Activated naive CD8-positive, alpha-beta T cell (primary cell): Measurements from ENCODE around the gene SLC9A9.
"Not testable (repeated sequence)": the region's sequence is repeated elsewhere in the genome, so short reads cannot be mapped to it uniquely, and the experiment has no call there.

Experiments
- H3K27ac Mint-ChIP-seq: one replicate; pipeline ENCODE4 v1.8.0; 2021; ENCODE audit warnings: mixed read lengths
- H3K27me3 Mint-ChIP-seq: one replicate; pipeline ENCODE4 v1.8.0; 2021; ENCODE audit warnings: mixed read lengths
- H3K36me3 Mint-ChIP-seq: one replicate; pipeline ENCODE4 v1.8.0; 2021; ENCODE audit warnings: mixed read lengths
- H3K4me1 Mint-ChIP-seq: one replicate; pipeline ENCODE4 v1.8.0; 2021; ENCODE audit warnings: low read depth, mixed read lengths
- H3K4me3 Mint-ChIP-seq: one replicate; pipeline ENCODE4 v1.8.0; 2021; ENCODE audit warnings: mild to moderate bottlenecking, mixed read lengths
- H3K9me3 Mint-ChIP-seq: one replicate; pipeline ENCODE4 v1.8.0; 2021; ENCODE audit warnings: low read depth, mixed read lengths

Gene SLC9A9

DNA sequence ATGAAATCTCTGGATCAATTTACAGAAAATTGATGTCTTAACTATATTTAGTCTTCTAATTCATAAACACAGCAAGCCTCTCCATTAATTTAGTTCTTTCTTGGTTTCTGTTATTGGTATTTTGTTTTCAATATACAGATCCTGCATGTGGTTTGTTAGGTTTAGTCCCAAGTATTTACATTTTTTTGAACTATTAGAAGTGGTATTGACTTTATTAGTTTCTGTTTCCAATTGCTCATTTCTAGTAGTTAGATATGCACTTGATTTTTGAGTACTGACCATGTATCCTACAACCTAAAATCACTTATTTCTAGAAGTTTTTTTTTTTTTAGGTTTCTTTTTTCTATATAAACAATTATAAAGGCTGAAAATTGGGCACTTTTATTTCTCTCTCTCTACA is 392.8 kb downstream of the SLC9A9 start:
- H3K4me1 Mint-ChIP-seq = no peaks in the 10 kb centered on the region
- peaks cover 14% of the 10 kb centered on the region for H3K36me3 Mint-ChIP-seq
- H3K27me3 Mint-ChIP-seq = no peaks in the 10 kb centered on the region
- H3K27ac Mint-ChIP-seq = no peak overlapping the region
- H3K4me3 Mint-ChIP-seq = no peak overlapping the region
- no peaks in the 10 kb centered on the region for H3K9me3 Mint-ChIP-seq

DNA sequence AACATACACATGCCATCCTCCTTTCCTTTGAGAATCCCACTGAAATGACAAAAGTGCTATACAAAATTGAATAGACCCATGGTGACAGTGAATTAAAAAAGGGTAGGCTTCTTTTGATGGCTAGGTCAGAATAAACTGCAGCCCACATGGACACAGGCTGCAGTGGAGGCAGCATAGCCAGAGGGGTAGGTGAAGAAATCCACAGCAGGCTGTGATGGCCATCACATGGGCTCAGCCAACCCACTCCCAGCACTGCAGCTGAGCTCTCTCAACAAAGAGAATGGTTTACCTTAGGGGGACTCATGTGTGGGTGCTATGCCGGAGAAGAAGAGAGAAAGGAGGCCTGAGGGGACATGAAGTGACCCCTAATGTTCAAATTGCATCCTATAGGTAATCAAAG is 397.6 kb downstream of the SLC9A9 start:
- H3K4me3 Mint-ChIP-seq = no peak overlapping the region
- H3K9me3 Mint-ChIP-seq = no peaks in the 10 kb centered on the region
- H3K27me3 Mint-ChIP-seq = no peaks in the 10 kb centered on the region
- peaks cover under 1% of the 10 kb centered on the region for H3K36me3 Mint-ChIP-seq
- peaks cover 2% of the 10 kb centered on the region for H3K4me1 Mint-ChIP-seq
- no peak overlapping the region for H3K27ac Mint-ChIP-seq

DNA sequence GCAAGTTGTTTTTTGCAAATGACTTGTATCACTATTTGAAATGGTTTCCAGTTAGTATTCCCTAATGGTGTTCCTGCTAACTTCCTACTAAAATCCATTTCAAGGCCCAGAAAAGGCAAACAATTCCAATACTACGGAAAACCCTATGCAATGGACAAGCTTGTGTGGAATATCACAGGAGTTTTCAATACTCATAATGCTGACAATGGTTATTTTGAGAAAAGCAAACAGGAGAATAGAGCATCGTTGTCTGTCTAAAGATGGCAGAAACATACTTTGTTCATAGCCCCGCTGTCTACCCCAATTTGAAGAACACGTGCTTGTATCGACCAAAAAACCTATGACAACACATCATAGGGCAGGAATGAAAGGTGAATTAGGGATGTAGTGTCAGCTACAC is 400.8 kb downstream of the SLC9A9 start:
- no peaks in the 10 kb centered on the region for H3K27me3 Mint-ChIP-seq
- H3K36me3 Mint-ChIP-seq = peaks cover 7% of the 10 kb centered on the region
- H3K4me1 Mint-ChIP-seq = peaks cover 31% of the 10 kb centered on the region
- H3K4me3 Mint-ChIP-seq = no peak overlapping the region
- H3K27ac Mint-ChIP-seq = no peak overlapping the region
- no peaks in the 10 kb centered on the region for H3K9me3 Mint-ChIP-seq

DNA sequence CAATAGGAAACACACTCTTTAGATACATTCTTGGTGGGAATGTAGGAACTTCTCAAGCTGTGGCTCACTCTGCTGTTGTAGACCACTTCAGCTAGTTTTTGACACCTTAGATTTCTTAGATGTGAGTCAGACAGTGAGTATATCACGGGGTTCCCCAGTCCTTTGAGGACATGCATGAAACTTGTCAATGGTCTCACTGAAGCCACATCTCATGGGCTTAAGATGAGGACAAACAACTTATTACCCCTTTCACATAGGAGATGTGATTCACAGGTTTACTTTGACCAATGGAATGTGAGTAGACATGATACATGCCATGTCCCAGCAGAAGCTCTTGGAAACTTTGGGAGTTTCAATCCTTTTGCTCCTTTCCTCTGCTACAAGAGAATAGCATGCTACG is 403.1 kb downstream of the SLC9A9 start:
- peaks cover 11% of the 10 kb centered on the region for H3K36me3 Mint-ChIP-seq
- peaks cover 31% of the 10 kb centered on the region for H3K4me1 Mint-ChIP-seq
- H3K4me3 Mint-ChIP-seq = peak overlapping the region; percentile 6
- H3K9me3 Mint-ChIP-seq = no peaks in the 10 kb centered on the region
- H3K27ac Mint-ChIP-seq = peak overlapping the region; percentile 75
- H3K27me3 Mint-ChIP-seq = no peaks in the 10 kb centered on the region

DNA sequence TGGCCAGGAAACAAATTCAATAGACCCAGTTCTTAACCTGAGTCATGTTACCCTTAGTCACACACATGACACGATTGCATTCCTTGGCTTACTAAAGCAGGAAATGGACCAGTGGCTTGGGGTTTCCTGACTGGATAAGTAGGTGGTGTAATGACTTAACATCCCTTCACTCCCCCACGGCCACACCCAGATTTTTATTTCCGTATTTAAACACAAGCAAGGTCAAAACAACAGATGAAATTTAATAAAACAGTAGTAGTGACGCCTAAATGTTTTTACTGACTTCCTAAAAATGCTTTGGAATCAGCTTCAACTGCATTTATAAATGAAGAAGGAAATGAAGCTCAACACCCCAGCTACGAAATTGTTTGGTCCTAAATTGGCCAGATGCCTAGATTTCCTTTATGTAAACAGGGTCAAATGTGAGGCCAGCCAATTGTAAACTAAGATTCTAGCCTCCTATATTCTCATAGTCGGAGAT is 404.4 kb downstream of the SLC9A9 start:
- no peaks in the 10 kb centered on the region for H3K9me3 Mint-ChIP-seq
- peaks cover 11% of the 10 kb centered on the region for H3K36me3 Mint-ChIP-seq
- peak overlapping the region; percentile 51 for H3K4me3 Mint-ChIP-seq
- peaks cover 31% of the 10 kb centered on the region for H3K4me1 Mint-ChIP-seq
- H3K27ac Mint-ChIP-seq = peak overlapping the region; percentile 75
- H3K27me3 Mint-ChIP-seq = no peaks in the 10 kb centered on the region

DNA sequence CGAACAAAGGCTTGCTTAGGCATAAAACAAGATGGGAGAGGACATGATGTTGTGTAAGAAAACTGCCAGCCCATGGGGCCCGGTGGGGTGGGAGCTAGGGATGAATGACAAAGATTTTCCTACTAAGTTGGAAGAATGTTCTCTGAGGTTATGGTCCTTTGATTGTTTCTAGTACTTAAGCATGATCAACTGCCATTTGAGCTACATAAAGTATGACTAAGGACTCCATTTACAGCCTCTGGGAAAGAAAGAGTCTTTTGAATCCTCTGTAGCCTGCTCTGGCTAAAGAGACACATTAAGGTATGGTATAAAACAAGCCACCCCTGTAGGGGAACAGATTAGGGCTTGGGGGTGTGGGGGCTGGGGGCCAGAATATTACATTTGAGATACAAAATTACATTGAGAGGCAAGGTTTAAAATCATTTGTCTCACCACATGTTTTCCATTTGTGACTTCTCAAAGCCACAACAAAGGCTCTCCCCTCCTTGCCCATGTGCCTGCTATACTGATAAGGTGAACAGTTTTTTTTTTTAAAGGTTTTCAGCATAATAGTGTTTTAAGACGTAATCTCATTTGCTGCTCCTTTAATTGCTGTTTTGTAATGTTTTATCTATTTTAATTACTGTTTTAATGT is 405.3 kb downstream of the SLC9A9 start:
- no peaks in the 10 kb centered on the region for H3K9me3 Mint-ChIP-seq
- no peaks in the 10 kb centered on the region for H3K27me3 Mint-ChIP-seq
- H3K4me3 Mint-ChIP-seq = peak overlapping the region; percentile 51
- peaks cover 11% of the 10 kb centered on the region for H3K36me3 Mint-ChIP-seq
- H3K27ac Mint-ChIP-seq = peak overlapping the region; percentile 75
- peaks cover 31% of the 10 kb centered on the region for H3K4me1 Mint-ChIP-seq

DNA sequence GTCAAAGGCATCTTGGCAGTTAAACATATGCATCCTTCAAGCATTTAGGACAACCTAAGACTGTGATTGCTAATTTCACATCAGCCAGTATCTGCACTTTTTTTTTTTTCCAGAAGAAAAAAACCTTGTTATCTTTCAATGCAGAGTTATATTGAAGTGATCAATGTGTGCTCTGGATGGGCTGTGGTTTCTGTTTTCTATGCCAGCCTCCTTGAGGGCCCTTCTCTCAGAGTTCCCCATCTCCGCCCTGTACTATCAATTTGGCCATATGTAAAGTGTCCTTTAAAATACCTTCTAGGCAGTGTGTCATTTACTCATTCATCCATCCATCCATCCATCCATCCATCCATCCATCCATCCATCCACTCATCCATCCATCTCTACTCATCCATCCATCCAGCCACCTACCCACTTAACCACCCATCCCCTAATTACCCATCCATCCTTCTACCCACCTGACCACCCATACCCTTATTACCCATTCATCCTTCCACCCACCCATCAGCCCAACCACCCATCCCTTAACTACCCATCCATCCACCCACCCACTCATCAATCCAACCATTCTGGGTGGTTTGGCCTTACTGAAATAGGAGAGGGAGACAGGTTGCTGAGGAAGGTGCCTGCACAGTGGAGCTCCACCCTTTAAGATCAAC is 406.6 kb downstream of the SLC9A9 start:
- Mint-ChIP-seq H3K4me3 (no peak overlapping the region), H3K27ac (no peak overlapping the region), H3K27me3 (no peaks in the 10 kb centered on the region), H3K4me1 (peaks cover 31% of the 10 kb centered on the region), H3K9me3 (no peaks in the 10 kb centered on the region), H3K36me3 (peaks cover 14% of the 10 kb centered on the region)

DNA sequence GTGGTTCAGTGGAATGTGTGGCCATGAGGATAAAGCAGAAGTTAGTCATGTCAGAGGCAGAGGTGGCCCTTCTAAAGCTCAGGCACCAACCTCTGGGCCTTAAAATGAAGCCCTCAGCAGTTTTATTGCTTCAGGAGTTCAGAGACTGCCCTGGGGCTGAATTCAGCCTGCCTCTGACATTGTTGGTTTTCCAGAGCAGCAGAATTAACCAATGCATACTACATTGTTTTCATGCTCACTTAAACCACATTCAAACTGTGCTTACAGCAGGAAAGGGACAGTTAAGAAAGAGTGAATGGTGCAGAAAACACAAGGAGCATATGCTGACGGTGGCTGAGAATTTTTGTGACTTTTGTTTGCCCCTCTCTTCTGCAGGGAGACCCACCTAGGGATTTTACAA is 408.5 kb downstream of the SLC9A9 start:
- Mint-ChIP-seq H3K27me3 (no peaks in the 10 kb centered on the region), H3K9me3 (no peaks in the 10 kb centered on the region), H3K36me3 (peaks cover 8% of the 10 kb centered on the region), H3K4me3 (no peak overlapping the region), H3K27ac (no peak overlapping the region), H3K4me1 (peaks cover 22% of the 10 kb centered on the region)

DNA sequence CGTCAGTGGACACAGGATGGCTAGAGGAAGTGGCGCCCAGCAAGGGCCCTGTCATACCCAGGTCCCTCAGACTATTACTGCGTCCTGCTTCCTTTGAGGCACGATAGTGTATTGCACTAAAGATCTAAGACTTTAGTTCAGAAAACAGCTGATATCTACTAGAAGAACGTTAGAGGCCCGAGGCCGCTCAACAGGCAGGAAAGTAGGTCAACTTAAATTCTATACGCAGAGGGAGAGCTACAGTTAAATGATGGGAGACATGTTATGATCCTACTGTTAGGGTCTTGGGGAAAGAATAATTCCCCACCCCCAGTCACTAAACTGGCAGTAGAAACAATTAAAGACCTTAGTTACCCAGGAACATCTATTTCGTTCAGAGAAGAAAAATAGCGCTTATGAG is 410.9 kb downstream of the SLC9A9 start:
- H3K27ac Mint-ChIP-seq = no peak overlapping the region
- H3K4me3 Mint-ChIP-seq = no peak overlapping the region
- no peaks in the 10 kb centered on the region for H3K4me1 Mint-ChIP-seq
- H3K36me3 Mint-ChIP-seq = peaks cover 7% of the 10 kb centered on the region
- no peaks in the 10 kb centered on the region for H3K9me3 Mint-ChIP-seq
- no peaks in the 10 kb centered on the region for H3K27me3 Mint-ChIP-seq

DNA sequence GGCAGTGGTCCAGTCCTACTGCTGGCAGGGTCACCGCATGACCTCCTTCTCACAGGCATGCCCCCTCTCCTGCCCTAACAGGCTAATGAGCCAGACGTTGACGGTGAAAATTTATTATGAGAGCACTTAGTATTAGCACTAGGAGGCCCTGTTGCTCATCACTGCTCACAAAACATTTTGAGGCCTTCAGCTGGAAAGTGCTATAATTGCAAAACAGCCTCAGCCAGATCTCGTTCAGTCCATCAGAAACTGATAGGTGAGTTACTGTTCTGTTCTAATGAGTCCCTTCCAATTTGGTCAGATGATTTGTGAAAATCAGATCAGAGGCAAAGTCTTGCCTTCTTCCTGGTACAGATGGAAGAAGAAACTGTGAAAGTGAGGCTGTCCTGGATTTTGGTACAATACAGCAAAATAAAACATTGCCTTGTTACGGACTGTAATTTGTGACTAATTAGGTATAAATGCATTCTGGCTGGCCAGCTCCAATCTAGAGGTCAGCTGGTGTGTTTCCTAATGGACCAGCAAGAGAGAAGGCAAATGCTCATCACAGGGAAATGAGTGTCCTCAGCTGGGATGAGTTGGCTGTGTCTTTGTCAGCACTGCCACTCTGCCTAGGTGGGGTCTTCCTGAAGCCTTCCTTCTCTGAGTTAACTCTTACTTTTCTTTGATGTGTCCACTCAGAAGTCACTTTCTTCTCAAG is 411.9 kb downstream of the SLC9A9 start:
- peaks cover 7% of the 10 kb centered on the region for H3K36me3 Mint-ChIP-seq
- no peaks in the 10 kb centered on the region for H3K4me1 Mint-ChIP-seq
- no peaks in the 10 kb centered on the region for H3K9me3 Mint-ChIP-seq
- H3K27me3 Mint-ChIP-seq = no peaks in the 10 kb centered on the region
- no peak overlapping the region for H3K27ac Mint-ChIP-seq
- no peak overlapping the region for H3K4me3 Mint-ChIP-seq

DNA sequence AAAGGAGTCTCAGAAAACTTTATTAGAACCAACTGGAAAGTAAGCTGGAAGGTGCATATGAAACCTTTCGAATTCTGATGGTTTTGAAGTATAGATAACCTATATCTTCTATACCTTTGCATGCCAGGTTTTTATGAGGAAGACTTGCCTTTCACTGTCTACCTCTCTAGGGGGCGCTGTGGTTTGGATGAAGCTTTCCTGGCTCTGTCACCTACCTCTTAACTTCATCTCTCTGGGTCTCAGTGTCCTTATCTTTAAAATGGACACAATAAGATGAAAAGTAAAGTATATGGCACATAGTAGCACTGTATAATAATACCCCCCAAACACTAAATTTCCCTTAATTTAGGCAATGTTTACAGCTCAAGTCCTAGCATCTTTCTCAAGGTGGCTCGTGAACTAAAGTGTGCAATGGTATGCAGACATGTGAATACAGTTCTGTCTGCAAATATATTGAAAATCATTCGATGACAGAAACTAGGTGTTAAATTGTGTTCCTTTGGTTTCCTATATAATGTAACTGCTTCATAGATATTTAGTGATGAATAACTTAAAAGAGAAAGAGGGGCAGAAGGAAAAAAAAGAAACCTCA is 414.4 kb downstream of the SLC9A9 start:
- no peak overlapping the region for H3K27ac Mint-ChIP-seq
- H3K4me1 Mint-ChIP-seq = no peaks in the 10 kb centered on the region
- no peaks in the 10 kb centered on the region for H3K9me3 Mint-ChIP-seq
- H3K27me3 Mint-ChIP-seq = no peaks in the 10 kb centered on the region
- no peak overlapping the region for H3K4me3 Mint-ChIP-seq
- H3K36me3 Mint-ChIP-seq = peaks cover 5% of the 10 kb centered on the region

DNA sequence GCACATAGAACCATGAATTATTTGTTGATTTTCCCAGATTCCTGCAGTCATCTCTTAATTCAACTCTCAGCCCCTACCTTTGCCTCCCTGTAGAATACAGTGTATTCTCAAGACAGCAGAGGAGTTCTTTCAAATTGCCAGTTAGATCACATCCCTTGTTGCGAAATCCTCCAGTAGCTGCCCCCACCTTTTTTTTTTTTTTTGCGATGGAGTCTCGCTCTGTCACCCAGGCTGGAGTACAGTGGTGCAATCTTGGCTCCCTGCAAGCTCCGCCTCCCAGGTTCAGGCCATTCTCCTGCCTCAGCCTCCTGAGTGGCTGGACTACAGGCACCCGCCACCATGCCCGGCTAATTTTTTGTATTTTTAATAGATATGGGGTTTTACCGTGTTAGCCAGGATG is 417.0 kb downstream of the SLC9A9 start:
- not testable (repeated sequence) for H3K4me1 Mint-ChIP-seq, H3K27ac Mint-ChIP-seq, H3K4me3 Mint-ChIP-seq, H3K36me3 Mint-ChIP-seq, H3K27me3 Mint-ChIP-seq, H3K9me3 Mint-ChIP-seq

DNA sequence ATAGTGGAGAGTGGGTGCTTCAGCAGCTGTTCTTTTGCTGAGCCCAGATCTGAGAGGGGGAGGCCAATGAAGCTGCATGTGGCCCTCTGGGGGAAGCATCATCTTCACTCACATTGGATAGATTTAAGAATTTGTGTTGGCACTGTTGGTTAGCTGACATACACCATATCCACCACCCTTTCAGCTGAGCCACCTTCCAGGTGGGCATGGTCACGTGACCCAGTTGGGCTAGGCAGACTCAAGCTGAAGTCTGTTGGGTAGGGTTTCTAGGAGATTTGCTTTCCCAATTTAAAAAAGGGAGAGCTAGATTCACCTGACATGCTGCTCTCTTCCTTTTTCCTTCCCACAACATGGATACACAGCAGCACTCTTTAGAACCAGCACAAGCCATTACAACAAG is 417.7 kb downstream of the SLC9A9 start:
- Mint-ChIP-seq H3K9me3 (no peaks in the 10 kb centered on the region), H3K27ac (no peak overlapping the region)

DNA sequence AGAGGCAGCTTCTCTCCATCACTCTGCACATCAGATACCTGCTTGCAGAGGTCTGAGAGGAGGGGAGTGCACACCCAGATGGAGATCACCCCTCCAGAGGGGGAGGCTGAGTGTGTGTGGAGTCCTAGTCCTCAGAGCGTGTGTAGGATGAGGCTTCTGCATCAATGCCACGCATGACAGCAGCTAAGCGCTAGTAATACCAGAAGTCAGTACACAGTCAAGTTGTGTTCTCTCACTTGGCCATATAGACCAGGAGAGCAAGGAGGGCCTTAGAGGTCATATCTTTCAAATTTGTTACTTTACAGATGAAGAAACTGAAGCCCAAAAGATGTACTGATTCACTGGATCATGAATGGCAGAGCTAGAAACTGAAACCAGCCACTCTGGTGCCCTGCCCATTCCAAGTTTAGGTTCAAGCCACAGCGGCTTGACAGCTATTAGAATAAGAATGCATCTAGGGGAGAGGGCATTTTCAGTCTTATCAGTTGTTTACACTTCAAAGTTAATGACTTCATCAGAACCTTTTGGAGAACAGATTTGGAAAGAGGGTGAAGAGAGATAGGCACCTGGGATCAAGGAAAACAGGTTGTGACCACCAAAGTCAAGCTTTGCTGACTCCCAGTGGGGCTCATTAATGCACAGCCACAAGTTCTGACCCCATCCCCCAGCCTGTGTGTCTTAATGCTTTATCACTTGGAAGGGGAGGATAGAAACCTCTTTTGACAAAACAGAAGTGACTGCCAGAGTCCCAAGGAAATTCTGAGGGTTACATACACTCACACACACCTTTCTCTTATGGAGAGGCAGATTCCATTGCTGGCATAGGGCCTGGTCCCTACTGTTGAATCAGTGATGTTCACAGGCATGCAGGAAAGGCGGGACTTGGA is 418.4 kb downstream of the SLC9A9 start:
- Mint-ChIP-seq H3K27me3 (no peaks in the 10 kb centered on the region), H3K36me3 (peaks cover 2% of the 10 kb centered on the region), H3K9me3 (no peaks in the 10 kb centered on the region), H3K4me1 (peaks cover 4% of the 10 kb centered on the region), H3K4me3 (no peak overlapping the region), H3K27ac (no peak overlapping the region)

More for the DNA sequence above, 417.7 kb downstream of the SLC9A9 start:
- Mint-ChIP-seq H3K4me1 (peaks cover 4% of the 10 kb centered on the region), H3K27me3 (no peaks in the 10 kb centered on the region), H3K36me3 (peaks cover 2% of the 10 kb centered on the region), H3K4me3 (no peak overlapping the region)
